HepG2 (cell line): ENCODE results near the gene HIPK2. TPM values are rescaled to one million over a fixed set of nuclear protein-coding genes. Genes with fewer than 3 reads are reported as not detected.

Experiments used
- CC2D1A ChIP-seq: sonication (generic); formaldehyde crosslinking; IDR thresholded peaks from 2 replicates; pipeline ENCODE4 v1.8.1; 2023; ENCODE audit warnings: mild to moderate bottlenecking, missing genetic modification reagents
- CEBPB ChIP-seq: IDR thresholded peaks from 2 replicates; pipeline ENCODE4 v1.6.1; 2011; ENCODE audit warnings: low read depth, low read length, improper control_type of control experiment, borderline replicate concordance
- FLYWCH1 ChIP-seq: sonication (generic); formaldehyde crosslinking; IDR thresholded peaks from 2 replicates; pipeline ENCODE4 v1.8.1; 2023; ENCODE audit warnings: mild to moderate bottlenecking, missing genetic modification reagents
- GPN1 ChIP-seq: sonication (generic); formaldehyde crosslinking; IDR thresholded peaks from 2 replicates; pipeline ENCODE4 v1.5.1; 2020; ENCODE audit warnings: missing genetic modification reagents, borderline replicate concordance
- HIVEP1 ChIP-seq: sonication (generic); formaldehyde crosslinking; IDR thresholded peaks from 2 replicates; pipeline ENCODE4 v1.4.0; 2020; ENCODE audit warnings: mild to moderate bottlenecking, missing genetic modification reagents
- HOXA5 ChIP-seq: sonication (generic); formaldehyde crosslinking; IDR thresholded peaks from 2 replicates; pipeline ENCODE4 v1.4.0; 2020; ENCODE audit warnings: missing genetic modification reagents
- JUND ChIP-seq: sonication (generic); formaldehyde crosslinking; IDR thresholded peaks from 2 replicates; pipeline ENCODE4 v1.8.0; 2022; ENCODE audit warnings: mild to moderate bottlenecking, missing genetic modification reagents
- NFKB2 ChIP-seq: sonication (generic); formaldehyde crosslinking; IDR thresholded peaks from 2 replicates; pipeline ENCODE4 v1.4.0; 2020; ENCODE audit warnings: missing genetic modification reagents, borderline replicate concordance
- PCBP1 ChIP-seq: fragments of 200-400 bp; formaldehyde crosslinking; IDR thresholded peaks from 2 replicates; pipeline ENCODE4 v1.6.1; 2017; ENCODE audit warnings: mild to moderate bottlenecking, low read depth, low read length, borderline replicate concordance
- SMAD9 ChIP-seq: sonication (generic); formaldehyde crosslinking; IDR thresholded peaks from 2 replicates; pipeline ENCODE4 v1.5.1; 2020; ENCODE audit warnings: mild to moderate bottlenecking, missing genetic modification reagents
- TEAD3 ChIP-seq: optimal IDR thresholded peaks from 2 replicates; pipeline ENCODE3; 2016; ENCODE audit warnings: borderline replicate concordance
- YEATS4 ChIP-seq: sonication (generic); formaldehyde crosslinking; IDR thresholded peaks from 2 replicates; pipeline ENCODE4 v1.4.0; 2020; ENCODE audit warnings: missing genetic modification reagents, borderline replicate concordance
- ZBTB38 ChIP-seq: sonication (generic); formaldehyde crosslinking; IDR thresholded peaks from 2 replicates; pipeline ENCODE4 v1.5.1; 2020; ENCODE audit warnings: mild to moderate bottlenecking, missing genetic modification reagents
- ZKSCAN1 ChIP-seq: fragments of 150-350 bp; IDR thresholded peaks from 2 replicates; pipeline ENCODE4 v1.6.1; 2014; ENCODE audit warnings: low read length
- ZNF12 ChIP-seq: sonication (generic); formaldehyde crosslinking; IDR thresholded peaks from 2 replicates; pipeline ENCODE4 v1.5.0; 2020; ENCODE audit warnings: missing genetic modification reagents
- polyA plus RNA-seq, 8 experiments: library from polyadenylated mRNA; depleted of rRNA in 3 of 8; stranded (reverse) in 7 of 8; unstranded in 1 of 8; fragments of >200 nt; fragmentation: Illumina TruSeq in 4 of 8; extraction: Trizol in 4 of 8; gene quantifications; 2 replicates each; pipeline versions ENCODE4 v1.2.1 to v1.2.3, GENCODE V29; 2011 to 2016; ENCODE audit warnings: low read depth in 4 of 8, missing spikeins in 1 of 8, mixed read lengths in 1 of 8; ENCODE audit not compliant: insufficient read depth in 1 of 8
- total RNA-seq, 5 experiments: library from RNA; depleted of rRNA; stranded (reverse); fragments of >200 nt; fragmentation: Illumina TruSeq; extraction: Trizol; gene quantifications; 2 replicates each; pipeline ENCODE4 v1.2.3, GENCODE V29; 2016; ENCODE audit warnings: low read depth in 1 of 5
- TF ChIP-seq, protein P1 (sequence below): sonication (generic); formaldehyde crosslinking; IDR thresholded peaks from 2 replicates; pipeline ENCODE4 v1.5.1; 2020; ENCODE audit warnings: missing genetic modification reagents, mild to moderate bottlenecking, borderline replicate concordance
- TF ChIP-seq, protein P2 (sequence below): IDR thresholded peaks from 2 replicates; pipeline ENCODE4 v1.6.1; 2016; ENCODE audit warnings: mild to moderate bottlenecking
- TF ChIP-seq, protein P3 (sequence below): IDR thresholded peaks from 2 replicates; pipeline ENCODE4 v1.6.1; 2016; ENCODE audit warnings: control low read depth
- TF ChIP-seq, protein P4 (sequence below): sonication (generic); formaldehyde crosslinking; IDR thresholded peaks from 2 replicates; pipeline ENCODE4 v1.8.1; 2023; ENCODE audit warnings: mild to moderate bottlenecking, missing genetic modification reagents
- TF ChIP-seq, protein P5 (sequence below): sonication (generic); formaldehyde crosslinking; IDR thresholded peaks from 2 replicates; pipeline ENCODE4 v1.8.0; 2022; ENCODE audit warnings: mild to moderate bottlenecking, missing genetic modification reagents
- TF ChIP-seq, protein P6 (sequence below): sonication (generic); formaldehyde crosslinking; IDR thresholded peaks from 2 replicates; pipeline ENCODE4 v1.8.0; 2022; ENCODE audit warnings: mild to moderate bottlenecking, missing genetic modification reagents, borderline replicate concordance

Gene HIPK2
- total and polyA plus RNA-seq, 2 of the 13 experiments (the other 11 are each of a cell fraction or from before 2014, with no cell fraction given): 14.4 to 20.2 TPM

DNA sequence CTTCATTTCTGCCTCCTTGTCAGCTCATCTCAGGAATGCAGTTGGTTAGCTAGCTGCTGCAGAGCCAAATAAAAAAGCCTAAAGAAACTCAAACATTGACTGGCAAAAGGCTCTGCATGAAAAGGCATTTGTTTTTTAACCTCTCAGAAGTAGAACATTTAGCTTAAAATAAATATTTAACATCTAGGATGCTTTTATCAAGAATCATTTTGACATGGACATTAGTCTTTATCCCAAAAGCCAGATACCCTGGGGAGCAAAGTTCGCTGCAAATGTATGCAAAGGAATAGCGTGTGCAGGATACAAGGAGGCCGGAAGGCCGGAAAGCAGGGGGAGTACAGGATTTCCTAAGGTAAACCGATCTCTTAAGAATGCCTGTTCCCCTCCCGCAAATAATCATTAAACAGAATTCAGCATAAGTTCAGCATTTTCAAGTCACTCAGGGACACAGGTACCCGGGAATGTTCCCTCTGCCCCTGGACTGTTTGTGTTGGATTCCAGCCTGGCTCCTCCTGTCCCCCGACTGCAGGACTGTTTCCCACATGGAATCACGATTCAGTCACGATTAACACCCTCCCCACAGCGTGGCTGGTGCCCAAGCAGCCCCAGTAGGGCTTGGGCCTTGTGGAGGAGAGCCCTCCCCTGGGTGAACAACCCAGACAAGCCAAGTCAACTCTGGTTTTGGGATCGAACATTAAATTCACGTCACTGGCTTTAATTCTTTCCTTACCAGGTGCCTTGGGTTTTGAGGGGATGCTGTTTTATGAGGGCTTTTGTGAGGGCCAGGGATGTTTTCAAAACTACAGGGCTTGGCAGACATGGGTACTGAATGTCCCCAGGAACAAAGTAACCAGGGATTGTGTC, 97.8 kb downstream of the HIPK2 start (continued):
- TF ChIP-seq, protein P1, sequence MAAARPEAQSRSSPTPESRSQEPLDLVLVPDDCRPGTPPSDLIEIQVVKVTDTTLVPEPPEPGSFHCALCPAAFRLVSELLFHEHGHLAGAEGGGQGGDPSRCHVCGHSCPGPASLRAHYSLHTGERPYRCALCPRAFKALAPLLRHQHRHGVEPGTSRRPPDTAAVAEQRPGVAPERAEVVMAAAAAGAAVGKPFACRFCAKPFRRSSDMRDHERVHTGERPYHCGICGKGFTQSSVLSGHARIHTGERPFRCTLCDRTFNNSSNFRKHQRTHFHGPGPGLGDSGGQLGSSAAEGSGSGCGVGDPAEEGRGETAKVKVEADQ (CRISPR knock-in tag): no peak
- TF ChIP-seq HIVEP1 (CRISPR knock-in tag): 0 out of 2 replicates have a peak, but pooled peaks have one; percentile 50
- TF ChIP-seq GPN1 (CRISPR knock-in tag): no peak
- TF ChIP-seq, protein P2, sequence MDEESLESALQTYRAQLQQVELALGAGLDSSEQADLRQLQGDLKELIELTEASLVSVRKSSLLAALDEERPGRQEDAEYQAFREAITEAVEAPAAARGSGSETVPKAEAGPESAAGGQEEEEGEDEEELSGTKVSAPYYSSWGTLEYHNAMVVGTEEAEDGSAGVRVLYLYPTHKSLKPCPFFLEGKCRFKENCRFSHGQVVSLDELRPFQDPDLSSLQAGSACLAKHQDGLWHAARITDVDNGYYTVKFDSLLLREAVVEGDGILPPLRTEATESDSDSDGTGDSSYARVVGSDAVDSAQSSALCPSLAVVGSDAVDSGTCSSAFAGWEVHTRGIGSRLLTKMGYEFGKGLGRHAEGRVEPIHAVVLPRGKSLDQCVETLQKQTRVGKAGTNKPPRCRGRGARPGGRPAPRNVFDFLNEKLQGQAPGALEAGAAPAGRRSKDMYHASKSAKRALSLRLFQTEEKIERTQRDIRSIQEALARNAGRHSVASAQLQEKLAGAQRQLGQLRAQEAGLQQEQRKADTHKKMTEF (CRISPR knock-in tag): peak; percentile 51; the same call in 1 of the 2 replicates
- TF ChIP-seq PCBP1: no peak
- TF ChIP-seq CC2D1A (CRISPR knock-in tag): no peak
- TF ChIP-seq CEBPB: no peak
- TF ChIP-seq, protein P3, sequence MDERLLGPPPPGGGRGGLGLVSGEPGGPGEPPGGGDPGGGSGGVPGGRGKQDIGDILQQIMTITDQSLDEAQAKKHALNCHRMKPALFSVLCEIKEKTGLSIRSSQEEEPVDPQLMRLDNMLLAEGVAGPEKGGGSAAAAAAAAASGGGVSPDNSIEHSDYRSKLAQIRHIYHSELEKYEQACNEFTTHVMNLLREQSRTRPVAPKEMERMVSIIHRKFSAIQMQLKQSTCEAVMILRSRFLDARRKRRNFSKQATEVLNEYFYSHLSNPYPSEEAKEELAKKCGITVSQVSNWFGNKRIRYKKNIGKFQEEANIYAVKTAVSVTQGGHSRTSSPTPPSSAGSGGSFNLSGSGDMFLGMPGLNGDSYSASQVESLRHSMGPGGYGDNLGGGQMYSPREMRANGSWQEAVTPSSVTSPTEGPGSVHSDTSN: no peak
- TF ChIP-seq ZBTB38 (CRISPR knock-in tag): no peak
- TF ChIP-seq HOXA5 (CRISPR knock-in tag): no peak
- TF ChIP-seq NFKB2 (CRISPR knock-in tag): no peak
- peak; percentile 77 for TF ChIP-seq TEAD3 (CRISPR knock-in tag)
- TF ChIP-seq SMAD9 (CRISPR knock-in tag): no peak
- TF ChIP-seq YEATS4: peak; percentile 34; the same call in 1 of the 2 replicates
- no peak for TF ChIP-seq JUND (CRISPR knock-in tag)
- TF ChIP-seq FLYWCH1 (CRISPR knock-in tag): no peak
- TF ChIP-seq, protein P4, sequence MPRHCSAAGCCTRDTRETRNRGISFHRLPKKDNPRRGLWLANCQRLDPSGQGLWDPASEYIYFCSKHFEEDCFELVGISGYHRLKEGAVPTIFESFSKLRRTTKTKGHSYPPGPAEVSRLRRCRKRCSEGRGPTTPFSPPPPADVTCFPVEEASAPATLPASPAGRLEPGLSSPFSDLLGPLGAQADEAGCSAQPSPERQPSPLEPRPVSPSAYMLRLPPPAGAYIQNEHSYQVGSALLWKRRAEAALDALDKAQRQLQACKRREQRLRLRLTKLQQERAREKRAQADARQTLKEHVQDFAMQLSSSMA: no peak
- TF ChIP-seq, protein P5, sequence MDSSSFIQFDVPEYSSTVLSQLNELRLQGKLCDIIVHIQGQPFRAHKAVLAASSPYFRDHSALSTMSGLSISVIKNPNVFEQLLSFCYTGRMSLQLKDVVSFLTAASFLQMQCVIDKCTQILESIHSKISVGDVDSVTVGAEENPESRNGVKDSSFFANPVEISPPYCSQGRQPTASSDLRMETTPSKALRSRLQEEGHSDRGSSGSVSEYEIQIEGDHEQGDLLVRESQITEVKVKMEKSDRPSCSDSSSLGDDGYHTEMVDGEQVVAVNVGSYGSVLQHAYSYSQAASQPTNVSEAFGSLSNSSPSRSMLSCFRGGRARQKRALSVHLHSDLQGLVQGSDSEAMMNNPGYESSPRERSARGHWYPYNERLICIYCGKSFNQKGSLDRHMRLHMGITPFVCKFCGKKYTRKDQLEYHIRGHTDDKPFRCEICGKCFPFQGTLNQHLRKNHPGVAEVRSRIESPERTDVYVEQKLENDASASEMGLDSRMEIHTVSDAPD (CRISPR knock-in tag): no peak
- TF ChIP-seq, protein P6, sequence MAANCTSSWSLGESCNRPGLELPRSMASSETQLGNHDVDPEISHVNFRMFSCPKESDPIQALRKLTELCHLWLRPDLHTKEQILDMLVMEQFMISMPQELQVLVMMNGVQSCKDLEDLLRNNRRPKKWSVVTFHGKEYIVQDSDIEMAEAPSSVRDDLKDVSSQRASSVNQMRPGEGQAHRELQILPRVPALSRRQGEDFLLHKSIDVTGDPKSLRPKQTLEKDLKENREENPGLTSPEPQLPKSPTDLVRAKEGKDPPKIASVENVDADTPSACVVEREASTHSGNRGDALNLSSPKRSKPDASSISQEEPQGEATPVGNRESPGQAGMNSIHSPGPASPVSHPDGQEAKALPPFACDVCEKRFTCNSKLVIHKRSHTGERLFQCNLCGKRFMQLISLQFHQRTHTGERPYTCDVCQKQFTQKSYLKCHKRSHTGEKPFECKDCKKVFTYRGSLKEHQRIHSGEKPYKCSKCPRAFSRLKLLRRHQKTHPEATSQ (CRISPR knock-in tag): no peak; the same call in 1 of the 2 replicates
- TF ChIP-seq ZKSCAN1: no peak
- TF ChIP-seq ZNF12 (CRISPR knock-in tag): no peak
